IMR-90 (cell line): ENCODE data around the gene PAMR1. TPM values are rescaled to one million over a fixed set of nuclear protein-coding genes. Genes with fewer than 3 reads are reported as not detected.
A peak's percentile ranks its signal among the peaks of the same experiment; 100 is the strongest.

ENCODE experiments used
- ATAC-seq: fragments of 200-7000 bp; cut with Tn5 transposase; 2 replicates; pipeline ENCODE4 v1.9.1; 2020; ENCODE audit warnings: low read depth, mild to moderate bottlenecking, moderate library complexity
- BruUV-seq: library from RNA; stranded (reverse); fragments of 400-500 nt; replicated peaks from 2 replicates; lab custom pipeline; 2021; lab: Mats Ljungman, UMichigan
- CTCF ChIA-PET: fragments of 300-600 bp; formaldehyde crosslinking; extraction: SDS; loops from one replicate; lab custom pipeline; 2021; ENCODE audit warnings: antibody characterized with exemption; lab: Yijun Ruan, JAX
- POLR2A ChIA-PET: fragments of 300-600 bp; sonication (Branson Sonifier 250); formaldehyde crosslinking; loops from one replicate; lab custom pipeline; 2022; ENCODE audit warnings: antibody characterized with exemption; ENCODE audit not compliant: unreplicated experiment; lab: Charles Lee
- DNase-seq: peaks from one replicate; pipeline ENCODE4 v3.0.0; 2013
- H2AFZ ChIP-seq: replicated peaks from 2 replicates; pipeline ENCODE3; 2013; ENCODE audit warnings: low read length, mild to moderate bottlenecking; ENCODE audit not compliant: poor library complexity
- H2AK5ac ChIP-seq: 2 replicates; pipeline ENCODE4 v1.6.1; 2013; ENCODE audit warnings: low read depth, low read length, inconsistent platforms
- H2AK9ac ChIP-seq: replicated peaks from 2 replicates; pipeline ENCODE3; 2013; ENCODE audit warnings: mild to moderate bottlenecking, low read depth, low read length, moderate library complexity; ENCODE audit not compliant: poor library complexity
- H2BK120ac ChIP-seq: 2 replicates; pipeline ENCODE4 v1.6.1; 2013; ENCODE audit warnings: low read depth, low read length, inconsistent platforms
- H2BK15ac ChIP-seq: 3 replicates; pipeline ENCODE4 v1.6.1; 2013; ENCODE audit warnings: low read depth, low read length, inconsistent platforms
- H2BK20ac ChIP-seq: 2 replicates; pipeline ENCODE4 v1.6.1; 2013; ENCODE audit warnings: low read depth, mild to moderate bottlenecking, inconsistent platforms, low read length, moderate library complexity
- H2BK5ac ChIP-seq: 2 replicates; pipeline ENCODE4 v1.6.1; 2013; ENCODE audit warnings: mild to moderate bottlenecking, low read depth, low read length, inconsistent platforms; ENCODE audit not compliant: poor library complexity, severe bottlenecking
- H3K14ac ChIP-seq: replicated peaks from 2 replicates; pipeline ENCODE4 v1.6.1; 2013; ENCODE audit warnings: low read depth, low read length, inconsistent platforms
- H3K18ac ChIP-seq: 2 replicates; pipeline ENCODE4 v1.6.1; 2013; ENCODE audit warnings: low read depth, low read length, control low read depth
- H3K23ac ChIP-seq: 2 replicates; pipeline ENCODE4 v1.6.1; 2013; ENCODE audit warnings: low read depth, low read length, inconsistent platforms
- H3K27ac ChIP-seq: 2 replicates; pipeline ENCODE4 v1.5.1; 2013; ENCODE audit warnings: mild to moderate bottlenecking, control low read depth, low read length; ENCODE audit not compliant: insufficient read depth
- H3K27me3 ChIP-seq: 2 replicates; pipeline ENCODE4 v1.6.1; 2013; ENCODE audit warnings: low read length; ENCODE audit not compliant: control insufficient read depth, insufficient read depth
- H3K36me3 ChIP-seq: 2 replicates; pipeline ENCODE4 v1.6.1; 2013; ENCODE audit warnings: low read length, mixed read lengths; ENCODE audit not compliant: control insufficient read depth, insufficient read depth
- H3K4ac ChIP-seq: 2 replicates; pipeline ENCODE4 v1.6.1; 2013; ENCODE audit warnings: low read depth, low read length, inconsistent platforms
- H3K4me1 ChIP-seq: 2 replicates; pipeline ENCODE4 v1.6.1; 2013; ENCODE audit warnings: low read length, mixed read lengths; ENCODE audit not compliant: control insufficient read depth, insufficient read depth
- H3K4me2 ChIP-seq: 2 replicates; pipeline ENCODE4 v1.6.1; 2013; ENCODE audit warnings: low read depth, mild to moderate bottlenecking, control low read depth, low read length, moderate library complexity
- H3K4me3 ChIP-seq: 2 replicates; pipeline ENCODE4 v1.5.1; 2013; ENCODE audit warnings: low read depth, mild to moderate bottlenecking, control low read depth, low read length, moderate library complexity; ENCODE audit not compliant: insufficient read depth
- H3K56ac ChIP-seq: 2 replicates; pipeline ENCODE4 v1.6.1; 2013; ENCODE audit warnings: low read length, inconsistent platforms; ENCODE audit not compliant: insufficient read depth; ENCODE audit errors: extremely low read depth
- H3K79me1 ChIP-seq, 2 experiments: 2 replicates each; pipeline ENCODE4 v1.6.1; 2013; ENCODE audit warnings: low read length in 2 of 2, inconsistent platforms in 1 of 2, low read depth in 1 of 2
- H3K9ac ChIP-seq: 2 replicates; pipeline ENCODE4 v1.6.1; 2013; ENCODE audit warnings: low read depth, low read length, control low read depth
- H3K9me1 ChIP-seq: 2 replicates; pipeline ENCODE4 v1.6.1; 2013; ENCODE audit warnings: low read length, inconsistent platforms; ENCODE audit not compliant: insufficient read depth
- H3K9me3 ChIP-seq: 2 replicates; pipeline ENCODE4 v1.6.1; 2013; ENCODE audit warnings: low read length; ENCODE audit not compliant: control insufficient read depth, insufficient read depth
- H4K20me1 ChIP-seq: 2 replicates; pipeline ENCODE4 v1.6.1; 2013; ENCODE audit warnings: low read length, inconsistent platforms; ENCODE audit not compliant: insufficient read depth
- H4K5ac ChIP-seq: 2 replicates; pipeline ENCODE4 v1.6.1; 2013; ENCODE audit warnings: mild to moderate bottlenecking, low read depth, low read length, control low read depth
- H4K8ac ChIP-seq, 2 experiments: 2 replicates each; pipeline ENCODE4 v1.6.1; 2013; ENCODE audit warnings: low read depth in 2 of 2, low read length in 2 of 2, control low read depth in 1 of 2, inconsistent platforms in 1 of 2
- H4K91ac ChIP-seq: 2 replicates; pipeline ENCODE4 v1.6.1; 2013; ENCODE audit warnings: low read depth, low read length, inconsistent platforms; ENCODE audit not compliant: insufficient read depth
- CTCF ChIP-seq: conservative IDR thresholded peaks from 2 replicates; pipeline ENCODE4 v1.5.1; 2012; ENCODE audit warnings: mild to moderate bottlenecking, low read depth, low read length, improper control_type of control experiment
- MXI1 ChIP-seq: IDR thresholded peaks from 2 replicates; pipeline ENCODE4 v1.6.1; 2012; ENCODE audit warnings: low read depth, mild to moderate bottlenecking, low read length, moderate library complexity, borderline replicate concordance
- POLR2A ChIP-seq: IDR thresholded peaks from 2 replicates; pipeline ENCODE4 v1.6.1; 2012; ENCODE audit warnings: mild to moderate bottlenecking, low read depth, low read length
- RAD21 ChIP-seq: IDR thresholded peaks from 2 replicates; pipeline ENCODE4 v1.6.1; 2012; ENCODE audit warnings: low read length, improper control_type of control experiment
- SMC3 ChIP-seq: fragments of 150-350 bp; IDR thresholded peaks from 2 replicates; pipeline ENCODE4 v1.6.1; 2016; ENCODE audit warnings: low read depth, mild to moderate bottlenecking, antibody characterized with exemption, low read length, moderate library complexity
- WGBS, 2 experiments: methylation state at CpG; one replicate each; pipeline versions ENCODE4 v1.1.5 to v1.1.7; 2013; ENCODE audit warnings: missing lambda C conversion rate in 2 of 2; ENCODE audit not compliant: insufficient read length in 1 of 2; ENCODE audit errors: extremely low coverage in 2 of 2; 5-methylcytosine and 5-hydroxymethylcytosine counted together
- dilution Hi-C: fragments of 300-500 bp; cut with HindIII; formaldehyde crosslinking; loops from one replicate; pipeline ENCODE4 v1.14.3; 2018; ENCODE audit warnings: low sequenced_read_pairs; ENCODE audit not compliant: unreplicated experiment
- in situ Hi-C: fragments of 300-500 bp; cut with MboI; formaldehyde crosslinking; loops from 3 replicates; pipeline ENCODE4 v1.14.3; 2019; ENCODE audit warnings: low sequenced_read_pairs, inconsistent platforms, mixed read lengths
- intact Hi-C: fragments of 100-400 bp; cut with micrococcal nuclease; formaldehyde crosslinking; loops from 2 replicates; pipeline ENCODE4 v1.10.0; 2022
- polyA plus RNA-seq, 3 experiments: library from polyadenylated mRNA; depleted of rRNA; stranded (reverse); fragments of >200 nt; gene quantifications; 2 replicates each; pipeline ENCODE4 v1.2.3, GENCODE V29; 2012; ENCODE audit warnings: low replicate concordance in 1 of 3
- total RNA-seq: library from RNA; depleted of rRNA; stranded (reverse); fragments of >200 nt; gene quantifications from 2 replicates; pipeline ENCODE4 v1.2.3, GENCODE V29; 2012

Gene PAMR1
- total and polyA plus RNA-seq, 2 of the 4 experiments (the other 2 are of a cell fraction) = 70.7 to 80.7 TPM

GRCh38 chr11:35485656-35486322 lies 39.6 kb downstream of the PAMR1 start:
- ATAC-seq = peak; percentile 81
- intact Hi-C loops = loop anchor here (1.0 to 10.0 kb wide), 5 partner anchors 177 to 781 kb away; partner anchors contain the start of gene TRIM44
- 70% methylated on average over 2 of the region's 12 CpGs; no CpG with 5 or more reads in 1 of the 2 experiments for WGBS, 2 experiments

More at GRCh38 chr11:35485656-35486322, 39.6 kb downstream of the PAMR1 start:
- no peak overlapping the region for H4K5ac ChIP-seq
- no peak overlapping the region for H3K4me2 ChIP-seq
- DNase-seq = peak; percentile 79
- BruUV-seq = no TSS peak
- H3K27me3 ChIP-seq = no peaks in the 10 kb centered on the region
- peak overlapping the region; percentile 89 for H2AK5ac ChIP-seq
- peak overlapping the region; percentile 57; the same call in 1 of the 2 replicates for H2BK20ac ChIP-seq
- no peak overlapping the region for H3K9ac ChIP-seq
- H2BK120ac ChIP-seq = peak overlapping the region; percentile 62
- H3K14ac ChIP-seq = 0 out of 2 replicates have a peak overlapping the region, but pooled peaks have one; percentile 3
- ChIA-PET POLR2A (interaction anchor here (0.6 kb wide), 2 partner anchors 16 to 137 kb away, joined by 3 to 5 read pairs; no protein-coding TSS in a partner anchor), CTCF (interaction anchor here (1.0 to 1.4 kb wide), 2 partner anchors 54 to 66 kb away, joined by 4 to 5 read pairs; no protein-coding TSS in a partner anchor)
- no peak overlapping the region for H2AK9ac ChIP-seq
- H3K4me1 ChIP-seq = peaks cover 17% of the 10 kb centered on the region
- peaks cover 10% of the 10 kb centered on the region for H3K36me3 ChIP-seq
- H3K9me1 ChIP-seq = peaks cover 19% of the 10 kb centered on the region
- dilution Hi-C loops = no loop called here
- H3K79me1 ChIP-seq = peaks cover 16 to 53% of the 10 kb centered on the region in 2 experiments
- peak overlapping the region; percentile 51; the same call in 1 of the 2 replicates for H4K91ac ChIP-seq
- peak overlapping the region; percentile 21 to 54; a peak in 2 of 4 replicates for H4K8ac ChIP-seq
- no peak overlapping the region for H3K56ac ChIP-seq
- H3K23ac ChIP-seq = peak overlapping the region; percentile 31; the same call in 1 of the 2 replicates
- H4K20me1 ChIP-seq = no peaks in the 10 kb centered on the region
- H3K4me3 ChIP-seq = no peak overlapping the region
- peak overlapping the region; percentile 79 for H3K4ac ChIP-seq
- H3K9me3 ChIP-seq = peaks cover 5% of the 10 kb centered on the region
- peak overlapping the region; percentile 86 for H2BK15ac ChIP-seq
- H3K18ac ChIP-seq = no peak overlapping the region
- TF ChIP-seq RAD21 (peak; percentile 84), CTCF (peak; percentile 90), MXI1 (no peak), POLR2A (no peak), SMC3 (peak; percentile 75)
- H2AFZ ChIP-seq = no peak overlapping the region
- H3K27ac ChIP-seq = no peak overlapping the region
- in situ Hi-C loops = loop anchor here (10.0 kb wide), 1 partner anchor 779 kb away; no protein-coding TSS in a partner anchor
- H2BK5ac ChIP-seq = peak overlapping the region; percentile 1
